Upper lobe of left lung (tissue), 4 donors: ENCODE measurements around the gene MRPL38.

Experiments
- CTCF ChIP-seq, 6 experiments: fragments of 450-650 bp in 4 of 6; fragments of 200-600 bp in 2 of 6; sonication (generic) in 2 of 6; IDR thresholded peaks; one replicate each; pipeline ENCODE4 v1.5.1; 2016 to 2019; ENCODE audit warnings: antibody characterized with exemption in 6 of 6
- EP300 ChIP-seq, 4 donors: sonication (generic); formaldehyde crosslinking; IDR thresholded peaks; one replicate each; pipeline ENCODE4 v1.5.1; 2017; ENCODE audit warnings: antibody characterized with exemption in 4 of 4, control low read depth in 2 of 4
- POLR2A ChIP-seq, 4 donors: fragments of 450-650 bp; IDR thresholded peaks; one replicate each; pipeline ENCODE4 v1.5.1; 2016 to 2017; ENCODE audit warnings: antibody characterized with exemption in 4 of 4, mild to moderate bottlenecking in 2 of 4
- POLR2AphosphoS5 ChIP-seq, 2 donors: sonication (generic); formaldehyde crosslinking; IDR thresholded peaks; one replicate each; pipeline ENCODE4 v1.5.1; 2017; ENCODE audit warnings: antibody characterized with exemption in 2 of 2

- TF ChIP-seq POLR2A (IDR thresholded peaks at IDR 0.05), result no peak
- no peak for TF ChIP-seq CTCF (IDR thresholded peaks at IDR 0.05)
- TF ChIP-seq POLR2AphosphoS5 (IDR thresholded peaks at IDR 0.05), result no peak
- no peak for TF ChIP-seq EP300 (IDR thresholded peaks at IDR 0.05)
These were observed 3.8 kb downstream of the MRPL38 start for GRCh38 chr17:75900691-75901533.
